Breast epithelium (tissue), 3 donors: ENCODE results near the gene TRIB2.

Source experiments
- POLR2A ChIP-seq: fragments of 450-650 bp; IDR thresholded peaks from one replicate; pipeline ENCODE4 v1.6.1; 2016; ENCODE audit warnings: antibody characterized with exemption, mild to moderate bottlenecking, moderate library complexity
- POLR2AphosphoS5 ChIP-seq, 3 donors: sonication (generic); formaldehyde crosslinking; IDR thresholded peaks; one replicate each; pipeline ENCODE4 v1.6.1; 2017; ENCODE audit warnings: antibody characterized with exemption in 3 of 3
- TF ChIP-seq, protein P1 (sequence below), 3 donors: fragments of 450-650 bp; IDR thresholded peaks; one replicate each; pipeline ENCODE4 v1.5.1; 2016 to 2017; ENCODE audit warnings: antibody characterized with exemption in 3 of 3, mild to moderate bottlenecking in 3 of 3, moderate library complexity in 3 of 3

DNA sequence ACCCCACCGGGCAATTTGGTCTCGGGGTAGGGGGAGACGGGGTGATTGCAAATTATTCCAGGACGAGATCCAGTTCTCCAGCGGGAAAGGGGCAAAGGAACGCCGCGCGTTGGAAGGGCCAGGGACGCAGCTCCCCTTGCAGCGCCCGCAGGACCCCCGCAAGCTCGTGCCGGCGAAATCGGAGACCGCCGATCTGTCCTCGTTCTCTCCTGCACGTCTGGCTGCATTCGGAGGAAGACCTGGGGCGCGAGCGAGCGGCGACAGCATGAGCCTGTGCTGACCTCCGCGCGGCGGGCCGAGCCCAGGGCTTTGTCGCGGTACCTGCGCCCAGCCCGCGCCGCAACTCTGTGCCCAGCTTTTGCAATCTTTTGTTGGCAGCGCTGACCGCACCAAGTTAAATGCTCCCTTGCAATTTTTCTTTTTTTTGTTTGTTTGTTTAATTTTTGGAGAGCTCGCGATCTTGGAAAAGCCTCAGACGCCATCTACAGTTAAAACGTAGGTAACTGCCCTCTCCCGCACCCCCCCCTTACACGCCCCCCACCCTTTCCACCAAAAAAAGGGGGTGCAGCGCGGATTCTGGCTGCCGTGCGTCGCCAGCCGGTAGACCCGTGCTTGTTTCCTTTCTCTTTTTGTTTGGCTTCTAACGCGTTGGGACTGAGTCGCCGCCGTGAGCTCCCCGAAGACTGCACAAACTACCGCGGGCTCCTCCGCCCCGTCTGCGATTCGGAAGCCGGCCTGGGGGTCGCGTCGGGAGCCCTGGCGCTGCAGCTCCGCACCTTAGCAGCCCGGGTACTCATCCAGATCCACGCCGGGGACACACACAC, 667 bp downstream of the TRIB2 start:
- TF ChIP-seq POLR2A = no peak
- TF ChIP-seq, protein P1, sequence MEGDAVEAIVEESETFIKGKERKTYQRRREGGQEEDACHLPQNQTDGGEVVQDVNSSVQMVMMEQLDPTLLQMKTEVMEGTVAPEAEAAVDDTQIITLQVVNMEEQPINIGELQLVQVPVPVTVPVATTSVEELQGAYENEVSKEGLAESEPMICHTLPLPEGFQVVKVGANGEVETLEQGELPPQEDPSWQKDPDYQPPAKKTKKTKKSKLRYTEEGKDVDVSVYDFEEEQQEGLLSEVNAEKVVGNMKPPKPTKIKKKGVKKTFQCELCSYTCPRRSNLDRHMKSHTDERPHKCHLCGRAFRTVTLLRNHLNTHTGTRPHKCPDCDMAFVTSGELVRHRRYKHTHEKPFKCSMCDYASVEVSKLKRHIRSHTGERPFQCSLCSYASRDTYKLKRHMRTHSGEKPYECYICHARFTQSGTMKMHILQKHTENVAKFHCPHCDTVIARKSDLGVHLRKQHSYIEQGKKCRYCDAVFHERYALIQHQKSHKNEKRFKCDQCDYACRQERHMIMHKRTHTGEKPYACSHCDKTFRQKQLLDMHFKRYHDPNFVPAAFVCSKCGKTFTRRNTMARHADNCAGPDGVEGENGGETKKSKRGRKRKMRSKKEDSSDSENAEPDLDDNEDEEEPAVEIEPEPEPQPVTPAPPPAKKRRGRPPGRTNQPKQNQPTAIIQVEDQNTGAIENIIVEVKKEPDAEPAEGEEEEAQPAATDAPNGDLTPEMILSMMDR (IDR thresholded peaks at IDR 0.05) = peak in 1 of 3 donors; percentile 34
- peak in 2 of 3 donors; percentile 11 to 15 for TF ChIP-seq POLR2AphosphoS5 (IDR thresholded peaks at IDR 0.05)
